Spleen (tissue), 7 donors: ENCODE measurements around the gene PHF21B.

ENCODE experiments used
- CTCF ChIP-seq, 11 experiments: fragments of 200-600 bp in 7 of 11; fragments of 450-650 bp in 4 of 11; sonication (generic) in 4 of 11; IDR thresholded peaks in 8 of 11; conservative IDR thresholded peaks in 3 of 11; 1 replicate in 7 of 11; 2 replicates in 4 of 11; pipeline versions ENCODE4 v1.4.0 to v1.8.0; 2016 to 2021; ENCODE audit warnings: antibody characterized with exemption in 11 of 11, inconsistent platforms in 4 of 11, mild to moderate bottlenecking in 1 of 11
- POLR2A ChIP-seq, 3 donors: fragments of 450-650 bp; IDR thresholded peaks; one replicate each; pipeline ENCODE4 v1.5.1; 2017; ENCODE audit warnings: antibody characterized with exemption in 3 of 3, mild to moderate bottlenecking in 1 of 3
- donor health status: DM: no; HTN: no; CAD: no; lungs with moderate emphysema.
- donor health status: DM: no; HTN: no; CAD: no.
- donor health status: DM: no; HTN: no; CAD: no.

GRCh38 chr22:44839061-44839460 is 170.7 kb downstream of the PHF21B start:
- TF ChIP-seq CTCF (IDR thresholded peaks at IDR 0.05 in 8 of 11, conservative IDR thresholded peaks at IDR 0.05 in 3 of 11) (no peak), POLR2A (IDR thresholded peaks at IDR 0.05) (no peak)
